IPS-NIHi7 (cell line): ENCODE data around the gene ELF1.
"Not testable (repeated sequence)": the region's sequence is repeated elsewhere in the genome, so short reads cannot be mapped to it uniquely, and the experiment has no call there.

Source experiments
- DNase-seq: peaks from one replicate; pipeline ENCODE4 v3.0.0; 2012; ENCODE audit warnings: mixed read lengths; ENCODE audit errors: extremely low spot score

ELF1 gene

DNA sequence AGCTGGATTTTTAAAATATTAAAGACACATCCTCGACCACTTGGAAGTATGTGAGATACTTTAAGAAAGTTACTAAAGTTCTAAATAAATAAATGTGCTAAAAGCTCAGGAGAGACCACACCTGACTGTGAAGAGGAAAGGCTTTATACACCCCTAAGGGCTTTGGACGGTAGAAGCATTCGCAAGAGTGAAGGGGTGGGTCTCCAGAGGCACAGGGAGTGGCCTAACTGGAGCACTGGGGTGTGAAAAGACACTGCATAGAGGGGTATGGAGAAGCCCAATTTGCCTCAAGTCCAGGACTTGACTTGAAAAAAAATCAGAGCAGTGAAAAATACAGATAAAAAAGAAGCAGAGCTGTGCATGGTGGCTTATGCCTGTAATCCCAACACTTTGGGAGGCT, 125.5 kb downstream of the ELF1 start:
- DNase-seq: not testable (repeated sequence)

DNA sequence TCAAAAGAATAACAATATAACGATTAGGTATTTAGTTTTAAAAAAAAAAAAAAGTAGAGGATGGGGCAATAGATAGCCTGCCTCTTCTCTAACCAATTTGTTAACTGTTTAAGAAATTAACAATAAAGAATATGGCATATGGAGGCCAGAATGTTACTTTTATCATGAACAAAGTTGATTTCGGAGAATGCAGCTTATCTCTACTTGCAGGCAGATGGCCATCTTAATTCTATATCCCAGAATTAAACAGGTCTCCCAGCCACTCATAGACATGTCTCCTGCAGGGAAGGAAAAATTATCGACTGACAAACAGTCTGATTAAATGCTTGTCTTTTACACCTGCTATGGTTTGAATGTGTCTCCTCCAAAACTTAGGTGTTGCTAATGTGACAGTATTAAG, 133.1 kb downstream of the ELF1 start:
- no peak for DNase-seq

DNA sequence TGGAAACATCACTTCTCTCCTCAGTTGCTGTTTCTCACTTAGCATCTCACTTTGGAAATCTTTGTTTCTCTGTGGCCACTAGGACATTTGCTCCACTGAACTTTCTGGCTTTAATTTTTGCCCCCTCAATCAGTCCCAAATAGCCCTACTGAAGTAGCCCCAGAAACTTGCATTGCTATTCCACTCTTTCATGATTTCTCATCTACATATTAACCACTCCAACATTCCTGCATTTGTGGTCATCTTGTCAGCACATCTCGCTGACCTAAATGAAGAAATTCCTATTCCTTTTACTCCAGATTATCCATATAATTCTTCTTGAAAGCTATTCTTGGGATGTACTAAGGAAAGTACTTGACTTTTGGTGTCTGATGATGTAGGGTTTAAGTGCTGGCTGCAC, 134.9 kb downstream of the ELF1 start:
- DNase-seq: not testable (repeated sequence)
